PC-9 (cell line): ENCODE measurements around the gene TAS2R30. TPM values are rescaled to one million over a fixed set of nuclear protein-coding genes. Genes with fewer than 3 reads are reported as not detected.

ENCODE experiments used
- Bru-seq: library from RNA; stranded (reverse); fragments of 400-500 nt; gene quantifications from one replicate; lab custom pipeline; 2021; lab: Mats Ljungman, UMichigan
- BruChase-seq, 2 experiments: library from RNA; stranded (reverse); fragments of 400-500 nt; gene quantifications; one replicate each; lab custom pipeline; 2021; lab: Mats Ljungman, UMichigan
- BruUV-seq: library from RNA; stranded (reverse); fragments of 400-500 nt; replicated peaks from 2 replicates; lab custom pipeline; 2021; lab: Mats Ljungman, UMichigan
- CTCF ChIA-PET: fragments of 300-600 bp; sonication (Branson Sonifier 250); formaldehyde crosslinking; loops from one replicate; lab custom pipeline; 2022; ENCODE audit warnings: antibody characterized with exemption; lab: Charles Lee
- POLR2A ChIA-PET: fragments of 300-600 bp; sonication (Branson Sonifier 250); formaldehyde crosslinking; loops from one replicate; lab custom pipeline; 2022; ENCODE audit warnings: antibody characterized with exemption; ENCODE audit not compliant: unreplicated experiment; lab: Charles Lee
- DNase-seq, 2 experiments: peaks; one replicate each; pipeline versions ENCODE4 v3.0.0 to v3.0.0-alpha.2; 2015 to 2022; ENCODE audit warnings: mixed read lengths in 1 of 2
- H2AFZ ChIP-seq: fragments of 200-600 bp; sonication (generic); 2 replicates; pipeline ENCODE4 v1.8.1; 2017; ENCODE audit warnings: antibody characterized with exemption
- H3F3A ChIP-seq: fragments of 200-600 bp; sonication (generic); 2 replicates; pipeline ENCODE4 v1.8.1; 2017; ENCODE audit warnings: antibody characterized with exemption, mild to moderate bottlenecking, low read depth; ENCODE audit not compliant: insufficient read depth
- H3K27ac ChIP-seq: fragments of 200-600 bp; sonication (generic); 2 replicates; pipeline ENCODE4 v1.6.1; 2016; ENCODE audit warnings: mixed run types
- H3K27me3 ChIP-seq: fragments of 200-600 bp; sonication (generic); 2 replicates; pipeline ENCODE4 v1.6.1; 2016; ENCODE audit warnings: low read depth, mixed run types; ENCODE audit not compliant: insufficient read depth
- H3K36me3 ChIP-seq: fragments of 200-600 bp; sonication (generic); 2 replicates; pipeline ENCODE4 v1.6.1; 2016; ENCODE audit warnings: low read depth, mixed run types
- H3K4me1 ChIP-seq: fragments of 200-600 bp; sonication (generic); replicated peaks from 2 replicates; pipeline ENCODE4 v1.6.1; 2016; ENCODE audit warnings: mixed run types; ENCODE audit not compliant: insufficient read depth
- H3K4me2 ChIP-seq: fragments of 200-600 bp; sonication (generic); 2 replicates; pipeline ENCODE4 v1.6.1; 2017; ENCODE audit warnings: mixed run types
- H3K4me3 ChIP-seq: fragments of 200-600 bp; sonication (generic); 2 replicates; pipeline ENCODE4 v1.6.1; 2016; ENCODE audit warnings: mixed run types
- H3K79me2 ChIP-seq: fragments of 200-600 bp; sonication (generic); 2 replicates; pipeline ENCODE4 v1.6.1; 2017; ENCODE audit warnings: low read depth, mixed run types
- H3K9me2 ChIP-seq: fragments of 200-600 bp; sonication (generic); 2 replicates; pipeline ENCODE4 v1.8.1; 2017; ENCODE audit warnings: mild to moderate bottlenecking; ENCODE audit not compliant: insufficient read depth
- H3K9me3 ChIP-seq: fragments of 200-600 bp; sonication (generic); 2 replicates; pipeline ENCODE4 v1.8.1; 2016; ENCODE audit warnings: low read depth; ENCODE audit not compliant: insufficient read depth
- H4K20me1 ChIP-seq: fragments of 200-600 bp; sonication (generic); 2 replicates; pipeline ENCODE4 v1.8.1; 2017; ENCODE audit not compliant: insufficient read depth
- EZH2 ChIP-seq: fragments of 200-600 bp; sonication (generic); IDR thresholded peaks from 2 replicates; pipeline ENCODE4 v1.8.0; 2017; ENCODE audit warnings: antibody characterized with exemption, low read depth
- intact Hi-C: fragments of 100-400 bp; cut with micrococcal nuclease; formaldehyde crosslinking; loops from one replicate; pipeline ENCODE4 v1.10.0; 2022; ENCODE audit not compliant: unreplicated experiment
- long read RNA-seq: library from polyadenylated mRNA; stranded (forward); transcript quantifications from one replicate; pipeline ENCODE4 v2.0.0, GENCODE V29; 2022
- total RNA-seq: library from RNA; stranded (reverse); gene quantifications from 2 replicates; pipeline ENCODE4 v1.2.3, GENCODE V29; 2021
- TF ChIP-seq, protein P1 (sequence below): fragments of 200-600 bp; sonication (generic); conservative IDR thresholded peaks from 2 replicates; pipeline ENCODE4 v1.6.1; 2017; ENCODE audit warnings: mixed run types, antibody characterized with exemption, mild to moderate bottlenecking, moderate library complexity

TAS2R30 gene, protein sequence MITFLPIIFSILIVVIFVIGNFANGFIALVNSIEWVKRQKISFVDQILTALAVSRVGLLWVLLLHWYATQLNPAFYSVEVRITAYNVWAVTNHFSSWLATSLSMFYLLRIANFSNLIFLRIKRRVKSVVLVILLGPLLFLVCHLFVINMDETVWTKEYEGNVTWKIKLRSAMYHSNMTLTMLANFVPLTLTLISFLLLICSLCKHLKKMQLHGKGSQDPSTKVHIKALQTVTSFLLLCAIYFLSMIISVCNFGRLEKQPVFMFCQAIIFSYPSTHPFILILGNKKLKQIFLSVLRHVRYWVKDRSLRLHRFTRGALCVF
- total RNA-seq: 2.9 and 3.1 TPM in 2 replicates
- percentile 89 among the genes with signal in this experiment for Bru-seq, nascent RNA
- percentile 91 among the genes with signal in this experiment for BruChase-seq, experiment 1, labeled RNA remaining after a 2-hour chase
- BruChase-seq, experiment 2, labeled RNA remaining after a 6-hour chase: percentile 76 among the genes with signal in this experiment
- long read RNA-seq: 0 reads

DNA sequence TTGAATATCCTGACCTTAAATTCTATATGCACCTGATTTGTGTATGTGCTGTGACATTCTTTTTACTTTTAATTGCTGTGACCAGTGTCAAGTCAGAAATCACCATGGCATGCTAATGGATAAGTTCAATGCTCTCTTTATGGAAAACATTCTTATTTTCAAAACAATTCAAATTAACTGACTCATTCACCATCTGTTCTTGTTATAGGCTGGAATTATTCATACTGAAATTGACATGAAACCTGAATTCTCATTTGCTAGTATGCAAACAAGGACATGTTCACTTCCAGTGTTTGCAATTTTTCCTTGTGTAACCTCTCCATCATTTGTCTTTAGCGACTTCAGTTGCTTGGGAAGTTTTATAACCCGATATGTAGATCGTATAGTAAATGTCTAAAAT is at the start of gene TAS2R30:
Gene TAS2R30, minus strand, starts transcription at position 340 of the 400 bp plus-strand sequence. CDS start 400 bp downstream, outside the sequence.
- BruUV-seq: no TSS peak
- ChIA-PET POLR2A (no interaction called here), CTCF (no interaction called here)
- H3K27ac ChIP-seq: no peak within 1 kb of the TSS
- H3K27me3 ChIP-seq: no peaks in the 10 kb centered on the region
- H3K36me3 ChIP-seq: no peaks in the 10 kb centered on the region
- H2AFZ ChIP-seq: no peak within 1 kb of the TSS
- no peaks in the 10 kb centered on the region for H4K20me1 ChIP-seq
- intact Hi-C loops: no loop called here
- TF ChIP-seq, protein P1, sequence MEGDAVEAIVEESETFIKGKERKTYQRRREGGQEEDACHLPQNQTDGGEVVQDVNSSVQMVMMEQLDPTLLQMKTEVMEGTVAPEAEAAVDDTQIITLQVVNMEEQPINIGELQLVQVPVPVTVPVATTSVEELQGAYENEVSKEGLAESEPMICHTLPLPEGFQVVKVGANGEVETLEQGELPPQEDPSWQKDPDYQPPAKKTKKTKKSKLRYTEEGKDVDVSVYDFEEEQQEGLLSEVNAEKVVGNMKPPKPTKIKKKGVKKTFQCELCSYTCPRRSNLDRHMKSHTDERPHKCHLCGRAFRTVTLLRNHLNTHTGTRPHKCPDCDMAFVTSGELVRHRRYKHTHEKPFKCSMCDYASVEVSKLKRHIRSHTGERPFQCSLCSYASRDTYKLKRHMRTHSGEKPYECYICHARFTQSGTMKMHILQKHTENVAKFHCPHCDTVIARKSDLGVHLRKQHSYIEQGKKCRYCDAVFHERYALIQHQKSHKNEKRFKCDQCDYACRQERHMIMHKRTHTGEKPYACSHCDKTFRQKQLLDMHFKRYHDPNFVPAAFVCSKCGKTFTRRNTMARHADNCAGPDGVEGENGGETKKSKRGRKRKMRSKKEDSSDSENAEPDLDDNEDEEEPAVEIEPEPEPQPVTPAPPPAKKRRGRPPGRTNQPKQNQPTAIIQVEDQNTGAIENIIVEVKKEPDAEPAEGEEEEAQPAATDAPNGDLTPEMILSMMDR: no peak
- TF ChIP-seq EZH2: no peak
- H3K9me3 ChIP-seq: no peaks in the 10 kb centered on the region
- H3K9me2 ChIP-seq: no peaks in the 10 kb centered on the region
- H3K4me1 ChIP-seq: no peaks in the 10 kb centered on the region
- H3K79me2 ChIP-seq: no peaks in the 10 kb centered on the region
- no peak for DNase-seq
- H3K4me3 ChIP-seq: no peak within 1 kb of the TSS
- no peak within 1 kb of the TSS for H3K4me2 ChIP-seq
- no peaks in the 10 kb centered on the region for H3F3A ChIP-seq

DNA sequence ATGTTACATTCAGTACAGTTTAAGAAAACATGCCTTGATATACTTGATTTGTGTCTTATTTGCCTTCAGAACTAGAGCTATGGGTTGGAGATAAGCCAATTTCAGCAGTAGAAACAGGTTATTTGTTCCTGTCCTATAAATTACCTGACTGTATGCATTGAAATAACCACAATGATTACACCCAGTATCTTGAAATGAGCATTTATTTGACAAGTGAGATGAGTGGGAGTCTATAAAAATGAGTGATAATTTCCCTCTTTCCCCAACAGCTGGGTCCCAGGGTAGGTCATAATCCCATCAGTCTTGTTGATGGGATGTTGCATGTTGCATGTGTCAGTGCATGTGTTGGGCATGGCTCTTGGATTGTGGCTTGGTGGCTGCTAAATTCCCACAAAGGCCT is 48.6 kb upstream of the TAS2R30 start:
- POLR2A ChIA-PET: no interaction called here

DNA sequence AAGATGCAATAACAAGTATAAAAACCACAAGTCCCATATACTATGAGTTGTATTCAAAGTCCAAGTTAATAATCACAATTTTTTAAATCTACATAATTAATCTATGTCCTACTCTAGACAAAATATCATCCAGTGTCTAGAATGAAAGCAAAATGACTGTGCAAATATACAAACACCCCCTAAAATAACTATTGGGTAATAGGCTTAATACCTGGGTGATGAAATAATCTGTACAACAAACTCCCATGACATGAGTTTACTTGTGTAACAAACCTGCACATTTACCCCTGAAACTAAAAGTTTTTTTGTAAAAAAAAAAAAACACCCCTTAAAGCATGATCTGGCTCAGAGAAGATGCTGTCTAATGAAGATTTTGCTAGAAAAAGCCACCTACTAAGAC is 48.1 kb upstream of the TAS2R30 start:
- Histone ChIP-seq H3K4me1 (no peaks in the 10 kb centered on the region), H3K79me2 (no peaks in the 10 kb centered on the region), H3K4me3 (no peak overlapping the region), H3K9me3 (no peaks in the 10 kb centered on the region), H2AFZ (no peak overlapping the region), H3F3A (no peaks in the 10 kb centered on the region), H3K27me3 (no peaks in the 10 kb centered on the region), H3K36me3 (no peaks in the 10 kb centered on the region), H3K9me2 (no peaks in the 10 kb centered on the region), H3K27ac (no peak overlapping the region), H4K20me1 (no peaks in the 10 kb centered on the region), H3K4me2 (no peak overlapping the region)
- no peak for DNase-seq
- no TSS peak for BruUV-seq
- CTCF ChIA-PET: interaction anchor here (0.6 kb wide), 1 partner anchor 23 kb away, joined by 4 read pairs; no protein-coding TSS in a partner anchor
- no peak for TF ChIP-seq EZH2
- TF ChIP-seq, protein P1: no peak
- POLR2A ChIA-PET: interaction anchor here (0.9 kb wide), 1 partner anchor 12 kb away, joined by 4 read pairs; the partner anchor contains the start of gene SMIM10L1
- intact Hi-C loops: no loop called here

More for the DNA sequence above, 48.6 kb upstream of the TAS2R30 start:
- Histone ChIP-seq H4K20me1 (no peaks in the 10 kb centered on the region), H2AFZ (no peak overlapping the region), H3K36me3 (no peaks in the 10 kb centered on the region), H3F3A (no peaks in the 10 kb centered on the region), H3K4me2 (no peak overlapping the region), H3K27me3 (no peaks in the 10 kb centered on the region), H3K4me3 (no peak overlapping the region), H3K27ac (no peak overlapping the region), H3K9me2 (no peaks in the 10 kb centered on the region), H3K79me2 (no peaks in the 10 kb centered on the region), H3K4me1 (no peaks in the 10 kb centered on the region), H3K9me3 (no peaks in the 10 kb centered on the region)
- TF ChIP-seq, protein P1: no peak
- no peak for TF ChIP-seq EZH2
- BruUV-seq: no TSS peak
- DNase-seq: no peak
- intact Hi-C loops: no loop called here
- CTCF ChIA-PET: interaction anchor here (0.6 kb wide), 1 partner anchor 22 kb away, joined by 4 read pairs; no protein-coding TSS in a partner anchor
